GM21367 (cell line): ENCODE measurements around the gene ASIC2.

ENCODE experiments used
- ATAC-seq: cut with Tn5 transposase; IDR thresholded peaks from one replicate; pipeline ENCODE4 v1.9.1; 2021; ENCODE audit not compliant: unreplicated experiment

ASIC2 gene

DNA sequence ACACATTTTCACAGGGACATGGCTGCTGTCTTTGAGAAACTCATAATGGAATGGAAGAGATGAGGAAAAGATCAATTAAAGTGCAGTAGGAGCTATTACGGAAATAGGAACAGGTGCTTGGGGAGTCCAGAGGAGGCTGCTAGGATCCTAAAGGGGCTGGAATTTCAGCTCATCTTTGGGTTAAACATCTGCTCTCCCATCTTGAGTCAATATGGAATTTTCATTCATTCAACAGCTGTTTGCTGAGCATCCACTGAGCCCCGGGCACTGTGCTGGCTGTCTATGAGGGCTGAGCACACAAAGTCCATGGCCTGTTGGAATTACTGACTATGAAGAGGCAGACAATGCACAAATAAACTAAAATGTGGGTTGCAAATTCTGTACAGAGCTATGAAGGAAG, 47.9 kb downstream of the ASIC2 start:
- no peak for ATAC-seq

- ATAC-seq, result no peak
These were observed 49.4 kb downstream of the ASIC2 start for GRCh38 chr17:33243732-33244131.

- ATAC-seq, result no peak
These were observed 50.5 kb downstream of the ASIC2 start for GRCh38 chr17:33242375-33243124.

- ATAC-seq, result no peak
These were observed 51.7 kb downstream of the ASIC2 start for GRCh38 chr17:33241390-33241789.

GRCh38 chr17:33240362-33240761, 52.7 kb downstream of the ASIC2 start:
- no peak for ATAC-seq

DNA sequence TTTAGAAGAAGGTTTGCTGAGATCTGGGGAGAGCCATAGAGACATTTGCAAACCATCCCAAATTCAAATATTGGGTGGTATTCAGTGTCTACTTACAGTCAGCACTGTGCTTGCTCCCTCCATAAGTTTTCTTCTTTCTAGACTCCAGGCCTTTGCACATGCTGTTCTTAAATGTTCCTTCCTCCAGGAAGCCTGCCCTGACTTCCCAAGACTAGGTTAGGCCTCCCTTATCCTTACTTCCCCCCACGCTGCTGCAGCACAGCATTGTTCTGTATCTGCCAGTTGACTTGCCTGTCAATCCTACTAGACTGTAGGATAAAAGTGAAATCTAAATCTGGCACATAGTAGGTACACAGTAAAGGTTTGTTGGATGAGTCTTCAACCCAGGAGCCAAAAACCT, 53.4 kb downstream of the ASIC2 start:
- ATAC-seq, result no peak

DNA sequence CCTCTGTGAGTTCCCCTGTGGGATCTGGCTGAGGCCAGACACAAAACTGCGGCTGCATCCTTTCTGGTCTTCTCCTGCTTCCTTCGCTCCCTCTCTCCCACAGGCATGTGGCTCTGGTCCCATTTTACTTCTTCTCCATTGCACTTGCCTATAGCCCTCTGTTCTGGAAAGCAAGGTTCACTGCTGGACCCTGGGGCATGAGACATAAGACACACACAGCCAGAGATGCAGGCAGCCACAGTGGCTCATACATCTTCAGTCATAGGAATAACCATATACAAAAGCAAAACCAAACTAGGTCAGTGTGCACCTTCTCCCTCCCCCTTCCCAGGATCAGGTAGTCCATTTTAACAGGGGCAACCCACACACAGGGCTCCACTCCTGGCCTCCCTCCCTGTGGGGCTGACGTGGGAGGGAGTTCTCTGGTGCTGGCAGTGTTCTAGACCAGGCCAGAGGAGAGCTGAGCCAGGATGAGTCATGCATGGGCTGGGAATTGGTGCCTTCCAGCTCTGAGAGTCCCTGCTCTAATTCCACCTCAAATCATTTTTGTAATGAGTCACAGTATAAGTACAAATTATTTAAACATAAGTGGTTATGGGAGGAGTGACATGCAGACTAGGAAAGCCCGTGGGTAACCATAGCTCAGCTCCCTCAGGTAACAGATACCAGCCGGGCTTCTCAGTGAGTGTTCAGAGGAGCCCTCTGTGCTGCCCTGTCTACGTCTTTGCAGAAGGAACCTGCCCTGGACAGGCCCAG, 58.0 kb downstream of the ASIC2 start:
- no peak for ATAC-seq

DNA sequence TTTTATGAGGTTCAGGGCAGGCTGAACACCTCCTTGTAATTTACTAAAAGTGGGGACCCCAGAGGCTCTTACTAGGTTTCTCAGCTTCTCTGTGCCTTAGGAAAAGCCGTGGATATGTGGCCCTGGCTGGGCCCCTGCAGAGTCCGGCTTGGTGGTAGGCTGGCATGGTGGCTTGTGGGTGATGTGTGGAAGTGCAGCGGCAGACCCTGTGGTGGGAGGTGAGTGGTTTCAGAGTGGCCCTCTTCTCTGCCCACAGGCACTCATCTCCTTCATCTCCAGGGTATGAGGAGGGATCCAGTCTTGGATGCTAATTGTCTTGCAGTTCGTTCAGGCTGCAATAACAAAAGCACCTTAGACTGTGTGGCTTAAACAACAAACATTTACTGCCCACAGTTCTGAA, 58.9 kb downstream of the ASIC2 start:
- no peak for ATAC-seq

GRCh38 chr17:33233811-33234177, 59.3 kb downstream of the ASIC2 start:
- no peak for ATAC-seq

DNA sequence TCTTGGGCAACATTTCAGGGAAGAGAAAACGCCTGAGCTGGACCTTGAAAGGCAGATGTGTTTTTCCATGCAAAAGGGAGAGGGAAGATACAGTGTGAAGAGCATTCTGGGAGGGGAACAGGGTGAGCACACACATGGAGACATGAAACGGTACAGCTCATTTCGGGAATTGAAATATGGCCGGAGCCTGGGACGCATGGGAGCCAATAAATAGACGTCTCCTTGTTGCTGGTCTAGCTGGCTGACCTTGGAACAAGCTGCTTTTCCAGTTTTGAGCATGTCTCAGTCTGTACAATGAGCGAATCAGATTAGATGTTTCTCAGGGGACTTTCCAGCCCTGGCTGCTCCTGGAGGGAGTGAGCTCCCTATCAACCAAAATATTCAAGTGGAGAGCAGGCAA, 63.6 kb downstream of the ASIC2 start:
- ATAC-seq, result no peak

DNA sequence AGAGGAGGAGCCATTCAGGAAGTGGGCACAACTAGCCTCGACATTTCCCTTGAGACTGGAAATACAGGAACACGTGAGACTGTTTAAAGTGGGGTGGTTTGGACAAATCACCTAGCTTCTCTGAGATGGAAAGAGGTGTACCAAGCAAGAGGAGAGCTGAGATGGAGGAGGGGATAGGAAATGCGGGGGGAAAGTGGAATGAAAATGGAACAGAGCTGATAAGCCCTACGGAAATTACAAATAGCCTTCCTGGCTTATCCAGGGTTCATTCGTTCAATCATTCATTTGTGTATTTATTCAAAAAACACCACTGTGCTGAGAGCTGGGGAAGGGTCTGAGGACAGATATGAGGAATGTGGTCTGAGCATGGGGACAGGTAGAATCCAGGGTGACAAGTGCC, 64.1 kb downstream of the ASIC2 start:
- ATAC-seq, result no peak

- no peak for ATAC-seq
These were observed 64.5 kb downstream of the ASIC2 start for GRCh38 chr17:33228548-33228947.

- ATAC-seq, result no peak
These were observed 65.2 kb downstream of the ASIC2 start for GRCh38 chr17:33227911-33228310.

DNA sequence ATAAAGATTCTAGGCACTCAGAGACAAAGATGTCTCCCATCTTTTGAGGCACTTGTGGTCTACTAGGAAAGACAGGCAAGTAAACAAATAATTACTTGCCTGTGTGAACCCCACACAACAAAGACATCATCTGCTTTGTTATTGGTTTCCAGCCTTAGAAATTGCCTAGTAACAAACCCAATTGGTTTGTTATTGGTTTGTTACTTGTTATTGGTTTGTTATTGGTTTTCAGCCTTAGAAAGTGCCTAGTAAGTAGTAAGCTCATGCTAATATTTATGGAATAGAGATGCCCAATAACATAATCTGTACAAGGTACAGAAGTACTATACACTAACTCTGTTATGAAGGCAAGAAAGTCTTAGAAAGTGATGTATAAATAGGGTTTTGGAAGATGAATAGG, 67.1 kb downstream of the ASIC2 start:
- no peak for ATAC-seq

DNA sequence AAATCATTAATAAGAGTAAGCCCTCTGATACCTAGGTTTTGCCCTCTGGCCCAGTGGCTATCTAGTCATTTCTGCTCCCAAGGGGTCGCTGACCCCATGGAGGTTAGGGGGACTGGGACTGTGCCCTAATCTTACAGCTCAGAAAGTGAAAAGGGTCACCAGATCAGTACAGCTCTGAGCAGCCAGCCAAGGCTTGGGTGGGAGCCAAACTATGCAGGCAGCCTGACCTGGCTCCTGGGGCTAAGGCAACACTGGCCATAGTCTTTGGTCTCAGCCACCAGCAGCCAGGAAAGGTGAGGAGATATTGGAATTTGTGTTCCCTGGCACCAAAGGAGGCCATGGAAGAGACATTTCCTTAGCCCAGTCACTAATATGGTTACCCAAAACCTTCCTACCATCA, 67.6 kb downstream of the ASIC2 start:
- no peak for ATAC-seq

GRCh38 chr17:33220036-33220435, 73.1 kb downstream of the ASIC2 start:
- no peak for ATAC-seq

DNA sequence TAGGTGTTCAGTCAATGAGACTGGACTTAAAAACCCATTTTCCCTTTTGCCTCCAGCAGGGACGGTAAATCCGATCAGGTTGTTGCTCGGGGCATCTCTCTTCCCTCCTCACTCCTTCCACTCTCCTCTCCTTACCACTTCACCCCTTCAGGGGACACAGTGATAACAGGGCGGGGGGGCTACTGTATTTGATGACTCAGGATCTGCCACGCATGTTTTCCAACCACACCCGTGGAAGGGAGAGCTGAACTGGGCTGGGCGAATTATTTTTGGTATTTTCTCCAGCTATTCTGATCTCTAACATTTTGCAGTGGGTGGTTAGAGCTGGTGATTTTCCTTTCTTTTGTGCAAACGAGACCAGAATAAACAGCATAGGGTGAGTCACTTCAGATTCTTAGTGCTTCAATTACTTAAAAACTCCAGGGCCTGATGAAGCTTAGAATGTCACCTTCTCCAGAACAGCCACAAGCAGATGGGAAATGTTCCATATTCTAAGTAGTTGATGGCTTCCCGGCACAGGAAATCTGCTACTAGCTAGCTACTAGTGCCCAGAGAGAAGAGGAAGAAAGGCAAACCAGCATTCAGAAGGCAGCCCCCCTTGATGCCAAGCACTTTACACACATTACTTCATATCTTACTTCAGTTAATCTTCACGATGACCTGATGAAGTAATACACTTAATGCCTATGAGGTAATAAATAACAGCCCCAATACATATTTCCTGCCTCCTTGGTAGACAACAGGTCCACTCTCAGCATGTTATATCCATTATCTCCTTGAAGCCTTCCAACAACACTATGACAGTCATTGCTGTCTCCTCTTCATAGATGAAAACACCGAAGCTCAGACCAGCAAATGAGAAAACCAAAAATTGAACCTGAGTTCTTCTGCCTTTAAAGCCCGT, 74.1 kb downstream of the ASIC2 start:
- no peak for ATAC-seq

DNA sequence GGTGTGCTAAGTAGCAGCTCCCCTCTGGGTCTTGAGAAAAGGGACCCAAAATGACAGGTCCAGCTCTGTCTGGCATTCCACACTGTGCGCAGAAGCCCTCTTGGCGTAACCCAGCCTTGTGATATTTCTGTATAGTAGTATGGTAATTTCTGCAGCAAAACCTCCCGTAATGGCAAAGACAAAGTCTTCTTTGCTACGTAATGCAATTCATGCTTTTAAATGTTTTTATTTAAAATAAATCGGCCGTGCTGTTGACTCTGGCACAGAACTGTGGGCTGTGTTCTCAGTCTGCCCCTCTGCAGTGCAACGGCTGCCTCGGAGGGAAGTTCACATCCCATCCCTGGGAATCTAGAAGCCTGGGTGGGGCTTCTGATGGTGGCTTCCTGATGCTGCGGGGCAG, 75.2 kb downstream of the ASIC2 start:
- no peak for ATAC-seq

DNA sequence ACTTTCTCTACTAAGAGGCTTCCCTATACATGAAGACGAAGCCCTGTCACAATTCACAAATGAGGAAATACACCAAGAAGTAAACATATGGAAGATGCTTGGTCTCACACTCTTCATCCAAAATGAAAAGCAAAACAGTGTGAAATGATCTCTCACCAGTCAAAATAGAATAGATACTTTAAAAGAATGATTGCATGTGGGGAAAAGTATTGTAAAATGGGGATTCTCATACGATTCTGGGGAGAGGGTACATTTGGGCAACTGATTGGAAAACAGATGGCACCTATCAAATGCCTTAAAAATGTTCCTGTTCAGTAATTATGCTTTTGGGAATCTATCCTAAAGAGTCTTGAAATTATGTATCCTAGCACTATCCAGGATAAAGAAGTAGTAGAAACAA, 78.1 kb downstream of the ASIC2 start:
- no peak for ATAC-seq

DNA sequence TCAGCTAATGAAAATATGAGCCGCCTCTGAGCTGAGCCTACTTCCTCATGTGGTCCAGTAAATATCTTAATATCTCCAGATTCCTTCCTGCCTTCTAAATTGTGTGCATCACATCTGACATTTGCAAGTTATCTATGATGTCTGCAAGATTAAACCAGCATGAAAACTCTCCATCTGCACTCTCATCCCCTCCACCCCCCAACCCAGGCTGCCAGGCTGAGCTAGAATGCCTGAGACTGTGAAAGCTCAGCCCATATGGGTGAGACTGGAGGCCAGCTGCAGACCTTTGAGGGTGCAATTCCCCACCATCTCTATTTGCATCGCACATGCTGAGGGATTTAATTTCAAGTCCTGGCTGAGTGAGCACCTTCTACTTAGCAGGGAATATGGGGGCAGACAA, 82.8 kb downstream of the ASIC2 start:
- no peak for ATAC-seq

DNA sequence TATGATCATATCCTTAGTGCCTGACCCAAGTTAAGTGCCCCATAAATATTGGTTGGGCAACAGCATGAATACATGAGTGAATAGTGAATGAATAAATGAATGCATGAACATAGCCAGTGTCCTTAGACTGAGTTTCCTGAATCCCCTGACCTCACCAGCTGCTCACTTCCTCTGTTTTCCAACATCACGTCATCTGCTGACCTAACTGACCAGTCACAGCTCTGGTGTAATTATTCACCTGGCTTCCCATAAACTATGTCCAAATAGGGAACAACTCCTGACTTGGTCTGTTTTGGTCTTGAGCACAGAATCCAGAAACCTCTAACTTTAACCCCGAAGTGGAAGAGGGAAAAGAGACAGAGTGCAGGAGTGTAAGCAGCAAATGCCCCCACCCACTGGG, 83.4 kb downstream of the ASIC2 start:
- ATAC-seq, result no peak

DNA sequence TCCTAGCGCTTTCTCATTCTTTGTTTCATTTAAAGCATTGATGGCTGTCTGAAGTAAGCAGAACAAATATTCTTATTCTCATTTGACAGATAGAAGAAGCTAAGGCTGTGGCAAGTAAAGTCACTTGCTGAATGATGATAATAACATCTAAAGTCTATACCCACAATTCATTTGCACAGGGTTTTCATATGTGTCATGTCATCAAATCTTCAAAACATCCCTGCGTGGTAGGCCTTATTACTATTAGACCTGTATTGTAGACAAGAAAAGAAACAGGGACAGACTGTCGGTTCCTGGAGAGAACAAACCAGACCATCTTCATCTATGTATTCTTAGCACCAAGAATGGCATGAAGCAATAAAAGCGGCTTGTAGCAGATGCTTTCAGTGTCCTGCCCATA, 85.9 kb downstream of the ASIC2 start:
- no peak for ATAC-seq
